ENCODE results near the gene ZFAND2B. TPM values are rescaled to one million over a fixed set of nuclear protein-coding genes. Genes with fewer than 3 reads are reported as not detected.

ZFAND2B gene
- total RNA-seq, 3 donors from 2014 or later: 43.6 to 52.0 (median 45.0) TPM

DNA sequence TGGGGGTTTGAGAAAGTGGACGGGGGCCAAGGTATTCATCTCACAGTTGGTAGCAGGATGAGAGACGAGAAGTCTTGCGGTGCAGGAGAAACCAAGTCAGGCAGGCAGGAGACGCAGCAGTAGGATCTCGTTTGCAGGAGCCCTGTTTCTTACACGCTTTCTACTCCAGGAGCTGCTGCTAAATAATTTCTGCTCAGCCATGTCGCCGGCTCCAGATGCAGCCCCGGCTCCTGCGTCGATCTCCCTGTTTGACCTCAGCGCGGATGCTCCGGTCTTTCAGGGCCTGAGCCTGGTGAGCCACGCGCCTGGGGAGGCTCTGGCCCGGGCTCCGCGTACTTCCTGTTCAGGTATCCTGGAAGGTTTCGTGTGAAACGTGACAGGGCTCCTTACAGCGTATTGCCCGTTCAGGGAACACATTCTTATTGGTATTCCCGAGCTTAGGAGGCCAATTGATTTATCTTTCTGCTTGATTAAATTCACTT is 23.5 kb downstream of the ZFAND2B start:
- DNase-seq (ENCODE audit: low spot score in 2 of 2): peak in 1 of 2 donors; percentile 49
- no peak for TF ChIP-seq POLR2A (IDR thresholded peaks at IDR 0.05)
- TF ChIP-seq POLR2AphosphoS5 (IDR thresholded peaks at IDR 0.05): no peak
- TF ChIP-seq, protein P1, sequence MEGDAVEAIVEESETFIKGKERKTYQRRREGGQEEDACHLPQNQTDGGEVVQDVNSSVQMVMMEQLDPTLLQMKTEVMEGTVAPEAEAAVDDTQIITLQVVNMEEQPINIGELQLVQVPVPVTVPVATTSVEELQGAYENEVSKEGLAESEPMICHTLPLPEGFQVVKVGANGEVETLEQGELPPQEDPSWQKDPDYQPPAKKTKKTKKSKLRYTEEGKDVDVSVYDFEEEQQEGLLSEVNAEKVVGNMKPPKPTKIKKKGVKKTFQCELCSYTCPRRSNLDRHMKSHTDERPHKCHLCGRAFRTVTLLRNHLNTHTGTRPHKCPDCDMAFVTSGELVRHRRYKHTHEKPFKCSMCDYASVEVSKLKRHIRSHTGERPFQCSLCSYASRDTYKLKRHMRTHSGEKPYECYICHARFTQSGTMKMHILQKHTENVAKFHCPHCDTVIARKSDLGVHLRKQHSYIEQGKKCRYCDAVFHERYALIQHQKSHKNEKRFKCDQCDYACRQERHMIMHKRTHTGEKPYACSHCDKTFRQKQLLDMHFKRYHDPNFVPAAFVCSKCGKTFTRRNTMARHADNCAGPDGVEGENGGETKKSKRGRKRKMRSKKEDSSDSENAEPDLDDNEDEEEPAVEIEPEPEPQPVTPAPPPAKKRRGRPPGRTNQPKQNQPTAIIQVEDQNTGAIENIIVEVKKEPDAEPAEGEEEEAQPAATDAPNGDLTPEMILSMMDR (IDR thresholded peaks at IDR 0.05): no peak
- Histone ChIP-seq H3K36me3 (peaks cover 10% of the 10 kb centered on the region), H3K9me3 (no peaks in the 10 kb centered on the region), H3K4me1 (peaks cover 5 to 25% of the 10 kb centered on the region in 2 donors), H3K27ac (peak overlapping the region; percentile 88 to 94), H3K4me3 (peak overlapping the region; percentile 60 to 97 (median 86)), H3K27me3 (no peaks in the 10 kb centered on the region)
- intact Hi-C loops (cut with DNase I; ENCODE audit: low total_unique reads): no loop called here

- Histone ChIP-seq H3K4me1 (peaks cover 0 to 16% of the 10 kb centered on the region in 2 donors), H3K27me3 (no peaks in the 10 kb centered on the region), H3K4me3 (no peak overlapping the region), H3K9me3 (no peaks in the 10 kb centered on the region), H3K36me3 (peaks cover 6% of the 10 kb centered on the region), H3K27ac (no peak overlapping the region)
- intact Hi-C loops (cut with DNase I; ENCODE audit: low total_unique reads): no loop called here
- no peak for DNase-seq (ENCODE audit: low spot score in 2 of 2)
- TF ChIP-seq, protein P1 (IDR thresholded peaks at IDR 0.05): no peak
- TF ChIP-seq POLR2A (IDR thresholded peaks at IDR 0.05) (no peak), POLR2AphosphoS5 (IDR thresholded peaks at IDR 0.05) (no peak)
These were observed 27.7 kb downstream of the ZFAND2B start for GRCh38 chr2:219234331-219234730.

DNA sequence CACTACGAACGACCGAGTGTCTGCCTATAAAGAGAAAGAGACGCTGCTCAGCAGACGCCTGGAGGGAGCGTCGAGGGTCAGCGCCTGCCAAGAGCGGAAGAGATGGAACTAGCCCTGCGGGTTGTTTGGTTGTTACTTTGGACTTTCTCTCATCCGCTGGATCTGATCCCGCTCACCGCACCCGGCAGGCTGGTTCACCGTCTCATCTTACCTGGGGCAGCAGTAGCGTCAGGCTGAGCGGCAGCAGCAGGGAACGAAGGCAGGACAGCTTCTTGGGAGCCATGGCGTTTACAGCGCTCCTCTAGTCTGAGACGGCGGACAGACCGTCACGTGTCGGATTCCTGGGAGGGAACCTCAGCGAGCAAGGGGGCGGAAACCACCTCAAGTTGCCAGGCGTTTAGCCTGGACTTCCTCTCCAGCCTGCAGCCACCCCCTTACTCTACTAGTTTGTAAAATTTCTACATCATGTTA is 36.7 kb downstream of the ZFAND2B start:
- DNase-seq (ENCODE audit: low spot score in 2 of 2): peak in 1 of 2 donors; percentile 69
- H3K9me3 ChIP-seq: no peaks in the 10 kb centered on the region
- intact Hi-C loops (cut with DNase I; ENCODE audit: low total_unique reads): no loop called here
- no peaks in the 10 kb centered on the region for H3K36me3 ChIP-seq
- peak overlapping the region; percentile 70 to 89 for H3K27ac ChIP-seq
- H3K4me3 ChIP-seq: peak overlapping the region; percentile 31 to 67 (median 43)
- peaks cover 7 to 9% of the 10 kb centered on the region in 2 donors for H3K4me1 ChIP-seq
- TF ChIP-seq POLR2A (IDR thresholded peaks at IDR 0.05) (no peak), POLR2AphosphoS5 (IDR thresholded peaks at IDR 0.05) (peak in 1 of 3 donors; percentile 46)
- no peaks in the 10 kb centered on the region for H3K27me3 ChIP-seq

DNA sequence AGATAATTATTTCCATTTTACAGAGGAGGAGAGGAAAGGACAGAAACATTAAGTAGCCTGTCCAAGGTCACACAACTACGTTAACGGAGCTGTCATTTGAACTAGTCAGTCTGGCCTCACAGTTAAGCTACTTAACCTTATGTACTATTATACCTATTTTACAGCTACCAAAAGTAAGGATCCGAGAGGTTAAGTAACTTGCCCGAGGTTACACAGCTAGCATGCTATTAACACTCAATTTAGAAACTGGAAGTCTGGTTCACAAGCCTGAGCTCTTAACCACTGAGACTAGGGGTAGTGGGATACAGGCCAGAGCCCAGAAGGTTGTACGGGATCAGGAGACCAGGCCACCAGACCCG is 38.2 kb downstream of the ZFAND2B start:
- Histone ChIP-seq H3K27ac (peak overlapping the region; percentile 98), H3K4me1 (peaks cover 12 to 16% of the 10 kb centered on the region in 2 donors), H3K36me3 (no peaks in the 10 kb centered on the region), H3K4me3 (peak overlapping the region; percentile 73 to 93 (median 82)), H3K9me3 (no peaks in the 10 kb centered on the region), H3K27me3 (no peaks in the 10 kb centered on the region)
- TF ChIP-seq POLR2AphosphoS5 (IDR thresholded peaks at IDR 0.05) (no peak), POLR2A (IDR thresholded peaks at IDR 0.05) (no peak)
- TF ChIP-seq, protein P1 (IDR thresholded peaks at IDR 0.05): no peak
- intact Hi-C loops (cut with DNase I; ENCODE audit: low total_unique reads): no loop called here
- no peak for DNase-seq (ENCODE audit: low spot score in 2 of 2)

DNA sequence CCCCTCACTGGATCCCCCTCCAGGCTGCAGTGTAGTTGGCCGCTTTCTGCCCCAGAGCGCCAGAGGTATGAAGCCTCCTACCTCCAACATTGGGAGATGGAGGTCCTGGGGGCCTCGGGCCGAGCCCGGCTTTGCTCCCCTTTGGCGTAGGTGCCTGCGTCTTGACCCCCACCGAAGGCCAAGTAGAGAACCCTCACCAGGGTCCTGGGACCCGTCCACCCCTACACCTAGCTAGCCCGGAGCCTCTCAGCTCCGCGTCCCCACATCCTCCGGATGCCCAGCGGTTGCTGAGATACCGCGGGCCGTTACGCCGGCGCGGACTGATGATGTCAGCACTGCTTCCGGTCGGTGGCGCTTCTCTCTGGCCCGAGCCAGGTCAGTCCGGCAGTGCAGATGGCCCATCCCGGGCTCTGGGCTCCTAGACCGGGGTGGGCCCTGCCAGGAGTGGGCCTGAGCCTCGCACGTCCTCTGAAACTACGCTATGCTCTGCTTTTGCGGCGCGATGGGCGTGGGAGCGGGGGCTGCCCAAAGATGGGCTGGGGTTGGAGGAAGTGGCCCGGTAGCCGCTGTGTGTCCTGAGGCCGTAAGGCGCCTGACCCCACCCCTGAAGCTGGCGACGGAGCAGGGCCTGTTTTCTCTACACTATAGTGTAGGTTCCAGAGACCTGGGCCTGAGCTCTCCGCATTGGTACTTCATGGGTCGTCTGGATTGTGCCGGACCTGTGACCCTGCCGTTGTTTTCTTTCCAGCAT is 38.7 kb downstream of the ZFAND2B start, which contains the start of the genes GLB1L and STK16:
GLB1L (minus strand) TSS at position 297 of the 751 bp plus-strand sequence. CDS start 1,871 bp downstream, outside the sequence.
STK16 (plus strand) TSS at position 332 of the 751 bp plus-strand sequence. CDS start 521 bp downstream, outside the sequence.
- H3K4me3 ChIP-seq: peak within 1 kb of the TSS; percentile 73 to 93 (median 82)
- H3K36me3 ChIP-seq: no peaks in the 10 kb centered on the region
- peak; percentile 90 to 94 for DNase-seq (ENCODE audit: low spot score in 2 of 2)
- H3K27me3 ChIP-seq: no peaks in the 10 kb centered on the region
- TF ChIP-seq POLR2A (IDR thresholded peaks at IDR 0.05): no peak
- TF ChIP-seq, protein P1 (IDR thresholded peaks at IDR 0.05): no peak
- TF ChIP-seq POLR2AphosphoS5 (IDR thresholded peaks at IDR 0.05): peak; percentile 95 to 97 (median 96)
- peaks cover 12 to 21% of the 10 kb centered on the region in 2 donors for H3K4me1 ChIP-seq
- intact Hi-C loops (cut with DNase I; ENCODE audit: low total_unique reads): no loop called here
- no peaks in the 10 kb centered on the region for H3K9me3 ChIP-seq
- peak within 1 kb of the TSS; percentile 98 for H3K27ac ChIP-seq
